HepG2 (cell line): Measurements from ENCODE around the gene TMEM74B. TPM values are rescaled to one million over a fixed set of nuclear protein-coding genes. Genes with fewer than 3 reads are reported as not detected.

Source experiments
- NCOA2 ChIP-seq: sonication (generic); formaldehyde crosslinking; IDR thresholded peaks from 2 replicates; pipeline ENCODE4 v1.8.0; 2022; ENCODE audit warnings: inconsistent platforms
- SMYD3 ChIP-seq: sonication (generic); formaldehyde crosslinking; IDR thresholded peaks from 2 replicates; pipeline ENCODE4 v1.8.1; 2023; ENCODE audit warnings: mild to moderate bottlenecking, missing genetic modification reagents
- ZNF224 ChIP-seq: sonication (generic); formaldehyde crosslinking; IDR thresholded peaks from 2 replicates; pipeline ENCODE4 v1.5.0; 2020; ENCODE audit warnings: mild to moderate bottlenecking, missing genetic modification reagents
- ZNF34 ChIP-seq: sonication (generic); formaldehyde crosslinking; IDR thresholded peaks from 2 replicates; pipeline ENCODE4 v1.4.0; 2020; ENCODE audit warnings: mild to moderate bottlenecking, missing genetic modification reagents, borderline replicate concordance
- ZNF546 ChIP-seq: sonication (generic); formaldehyde crosslinking; conservative IDR thresholded peaks from 2 replicates; pipeline ENCODE4 v1.8.1; 2023; ENCODE audit warnings: mild to moderate bottlenecking, missing genetic modification reagents
- ZNF577 ChIP-seq: sonication (generic); formaldehyde crosslinking; IDR thresholded peaks from 2 replicates; pipeline ENCODE4 v1.4.0; 2020; ENCODE audit warnings: mild to moderate bottlenecking, low read depth, missing genetic modification reagents, borderline replicate concordance
- ZSCAN9 ChIP-seq: IDR thresholded peaks from 2 replicates; pipeline ENCODE4 v1.6.1; 2016; ENCODE audit warnings: borderline replicate concordance
- polyA plus RNA-seq, 8 experiments: library from polyadenylated mRNA; depleted of rRNA in 3 of 8; stranded (reverse) in 7 of 8; unstranded in 1 of 8; fragments of >200 nt; fragmentation: Illumina TruSeq in 4 of 8; extraction: Trizol in 4 of 8; gene quantifications; 2 replicates each; pipeline versions ENCODE4 v1.2.1 to v1.2.3, GENCODE V29; 2011 to 2016; ENCODE audit warnings: low read depth in 4 of 8, missing spikeins in 1 of 8, mixed read lengths in 1 of 8; ENCODE audit not compliant: insufficient read depth in 1 of 8
- total RNA-seq, 5 experiments: library from RNA; depleted of rRNA; stranded (reverse); fragments of >200 nt; fragmentation: Illumina TruSeq; extraction: Trizol; gene quantifications; 2 replicates each; pipeline ENCODE4 v1.2.3, GENCODE V29; 2016; ENCODE audit warnings: low read depth in 1 of 5
- TF ChIP-seq, protein P1 (sequence below): sonication (generic); formaldehyde crosslinking; IDR thresholded peaks from 2 replicates; pipeline ENCODE4 v1.4.0; 2020; ENCODE audit warnings: mild to moderate bottlenecking, missing genetic modification reagents
- TF ChIP-seq, protein P2 (sequence below): IDR thresholded peaks from 2 replicates; pipeline ENCODE4 v1.6.1; 2012; ENCODE audit warnings: inconsistent platforms
- TF ChIP-seq, protein P3 (sequence below): sonication (generic); formaldehyde crosslinking; IDR thresholded peaks from 2 replicates; pipeline ENCODE4 v1.4.0; 2020; ENCODE audit warnings: missing genetic modification reagents
- TF ChIP-seq, protein P4 (sequence below): sonication (generic); formaldehyde crosslinking; IDR thresholded peaks from 2 replicates; pipeline ENCODE4 v1.4.0; 2020; ENCODE audit warnings: missing genetic modification reagents, low read depth, mild to moderate bottlenecking, borderline replicate concordance
- TF ChIP-seq, protein P5 (sequence below): IDR thresholded peaks from 2 replicates; pipeline ENCODE4 v1.6.1; 2016; ENCODE audit warnings: missing compliant biosample characterization, missing genetic modification reagents, borderline replicate concordance
- TF ChIP-seq, protein P6 (sequence below): sonication (generic); formaldehyde crosslinking; IDR thresholded peaks from 2 replicates; pipeline ENCODE4 v1.9.0; 2022; ENCODE audit warnings: missing genetic modification reagents, mild to moderate bottlenecking, borderline replicate concordance
- TF ChIP-seq, protein P7 (sequence below): sonication (generic); formaldehyde crosslinking; IDR thresholded peaks from 2 replicates; pipeline ENCODE4 v1.4.0; 2020; ENCODE audit warnings: missing genetic modification reagents, borderline replicate concordance

TMEM74B gene
- total and polyA plus RNA-seq, 2 of the 13 experiments (the other 11 are each of a cell fraction or from before 2014, with no cell fraction given), result 4.7 to 18.4 TPM

DNA sequence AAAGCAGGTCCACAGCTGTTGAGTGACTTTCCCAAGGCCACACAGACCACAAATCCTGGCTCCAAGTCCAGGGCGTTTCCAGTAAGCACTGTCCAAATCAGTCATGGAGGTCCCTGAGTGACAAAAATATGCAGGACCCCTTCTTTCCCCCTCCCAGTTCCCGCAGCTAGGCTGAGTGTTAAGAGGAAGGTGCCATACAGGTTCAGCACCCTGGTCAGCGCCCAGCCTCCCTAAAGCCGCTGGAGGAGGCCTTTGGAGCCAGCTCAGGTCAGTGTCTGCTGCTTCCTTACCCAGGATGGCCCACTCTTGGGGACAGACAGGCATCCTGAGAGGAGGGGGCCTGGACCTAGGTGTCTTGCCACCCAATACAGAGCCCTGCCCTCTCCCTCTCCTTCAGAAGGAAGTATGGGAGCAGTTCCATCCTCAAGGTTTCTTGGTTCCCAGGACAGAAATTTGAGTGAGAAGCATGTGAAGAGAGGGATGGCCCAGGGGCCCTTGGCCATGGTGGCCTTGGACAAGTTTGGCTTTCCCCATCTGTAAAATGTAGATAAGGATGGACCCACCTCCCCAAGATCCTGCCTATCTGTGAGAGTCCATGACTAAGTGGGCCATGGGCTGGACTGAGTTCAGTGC lies 13.2 kb downstream of the TMEM74B start (continued):
- TF ChIP-seq, protein P1, sequence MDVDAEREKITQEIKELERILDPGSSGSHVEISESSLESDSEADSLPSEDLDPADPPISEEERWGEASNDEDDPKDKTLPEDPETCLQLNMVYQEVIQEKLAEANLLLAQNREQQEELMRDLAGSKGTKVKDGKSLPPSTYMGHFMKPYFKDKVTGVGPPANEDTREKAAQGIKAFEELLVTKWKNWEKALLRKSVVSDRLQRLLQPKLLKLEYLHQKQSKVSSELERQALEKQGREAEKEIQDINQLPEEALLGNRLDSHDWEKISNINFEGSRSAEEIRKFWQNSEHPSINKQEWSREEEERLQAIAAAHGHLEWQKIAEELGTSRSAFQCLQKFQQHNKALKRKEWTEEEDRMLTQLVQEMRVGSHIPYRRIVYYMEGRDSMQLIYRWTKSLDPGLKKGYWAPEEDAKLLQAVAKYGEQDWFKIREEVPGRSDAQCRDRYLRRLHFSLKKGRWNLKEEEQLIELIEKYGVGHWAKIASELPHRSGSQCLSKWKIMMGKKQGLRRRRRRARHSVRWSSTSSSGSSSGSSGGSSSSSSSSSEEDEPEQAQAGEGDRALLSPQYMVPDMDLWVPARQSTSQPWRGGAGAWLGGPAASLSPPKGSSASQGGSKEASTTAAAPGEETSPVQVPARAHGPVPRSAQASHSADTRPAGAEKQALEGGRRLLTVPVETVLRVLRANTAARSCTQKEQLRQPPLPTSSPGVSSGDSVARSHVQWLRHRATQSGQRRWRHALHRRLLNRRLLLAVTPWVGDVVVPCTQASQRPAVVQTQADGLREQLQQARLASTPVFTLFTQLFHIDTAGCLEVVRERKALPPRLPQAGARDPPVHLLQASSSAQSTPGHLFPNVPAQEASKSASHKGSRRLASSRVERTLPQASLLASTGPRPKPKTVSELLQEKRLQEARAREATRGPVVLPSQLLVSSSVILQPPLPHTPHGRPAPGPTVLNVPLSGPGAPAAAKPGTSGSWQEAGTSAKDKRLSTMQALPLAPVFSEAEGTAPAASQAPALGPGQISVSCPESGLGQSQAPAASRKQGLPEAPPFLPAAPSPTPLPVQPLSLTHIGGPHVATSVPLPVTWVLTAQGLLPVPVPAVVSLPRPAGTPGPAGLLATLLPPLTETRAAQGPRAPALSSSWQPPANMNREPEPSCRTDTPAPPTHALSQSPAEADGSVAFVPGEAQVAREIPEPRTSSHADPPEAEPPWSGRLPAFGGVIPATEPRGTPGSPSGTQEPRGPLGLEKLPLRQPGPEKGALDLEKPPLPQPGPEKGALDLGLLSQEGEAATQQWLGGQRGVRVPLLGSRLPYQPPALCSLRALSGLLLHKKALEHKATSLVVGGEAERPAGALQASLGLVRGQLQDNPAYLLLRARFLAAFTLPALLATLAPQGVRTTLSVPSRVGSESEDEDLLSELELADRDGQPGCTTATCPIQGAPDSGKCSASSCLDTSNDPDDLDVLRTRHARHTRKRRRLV, result no peak
- TF ChIP-seq, protein P2, sequence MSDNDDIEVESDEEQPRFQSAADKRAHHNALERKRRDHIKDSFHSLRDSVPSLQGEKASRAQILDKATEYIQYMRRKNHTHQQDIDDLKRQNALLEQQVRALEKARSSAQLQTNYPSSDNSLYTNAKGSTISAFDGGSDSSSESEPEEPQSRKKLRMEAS, result no peak
- TF ChIP-seq ZNF34 (CRISPR knock-in tag), result no peak
- TF ChIP-seq, protein P3, sequence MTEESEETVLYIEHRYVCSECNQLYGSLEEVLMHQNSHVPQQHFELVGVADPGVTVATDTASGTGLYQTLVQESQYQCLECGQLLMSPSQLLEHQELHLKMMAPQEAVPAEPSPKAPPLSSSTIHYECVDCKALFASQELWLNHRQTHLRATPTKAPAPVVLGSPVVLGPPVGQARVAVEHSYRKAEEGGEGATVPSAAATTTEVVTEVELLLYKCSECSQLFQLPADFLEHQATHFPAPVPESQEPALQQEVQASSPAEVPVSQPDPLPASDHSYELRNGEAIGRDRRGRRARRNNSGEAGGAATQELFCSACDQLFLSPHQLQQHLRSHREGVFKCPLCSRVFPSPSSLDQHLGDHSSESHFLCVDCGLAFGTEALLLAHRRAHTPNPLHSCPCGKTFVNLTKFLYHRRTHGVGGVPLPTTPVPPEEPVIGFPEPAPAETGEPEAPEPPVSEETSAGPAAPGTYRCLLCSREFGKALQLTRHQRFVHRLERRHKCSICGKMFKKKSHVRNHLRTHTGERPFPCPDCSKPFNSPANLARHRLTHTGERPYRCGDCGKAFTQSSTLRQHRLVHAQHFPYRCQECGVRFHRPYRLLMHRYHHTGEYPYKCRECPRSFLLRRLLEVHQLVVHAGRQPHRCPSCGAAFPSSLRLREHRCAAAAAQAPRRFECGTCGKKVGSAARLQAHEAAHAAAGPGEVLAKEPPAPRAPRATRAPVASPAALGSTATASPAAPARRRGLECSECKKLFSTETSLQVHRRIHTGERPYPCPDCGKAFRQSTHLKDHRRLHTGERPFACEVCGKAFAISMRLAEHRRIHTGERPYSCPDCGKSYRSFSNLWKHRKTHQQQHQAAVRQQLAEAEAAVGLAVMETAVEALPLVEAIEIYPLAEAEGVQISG (CRISPR knock-in tag), result peak; percentile 75
- peak; percentile 39; the same call in 1 of the 2 replicates for TF ChIP-seq ZNF224
- peak; percentile 78; the same call in 1 of the 2 replicates for TF ChIP-seq ZSCAN9 (CRISPR knock-in tag)
- TF ChIP-seq ZNF577, result no peak
- TF ChIP-seq SMYD3 (CRISPR knock-in tag), result no peak
- TF ChIP-seq, protein P4, sequence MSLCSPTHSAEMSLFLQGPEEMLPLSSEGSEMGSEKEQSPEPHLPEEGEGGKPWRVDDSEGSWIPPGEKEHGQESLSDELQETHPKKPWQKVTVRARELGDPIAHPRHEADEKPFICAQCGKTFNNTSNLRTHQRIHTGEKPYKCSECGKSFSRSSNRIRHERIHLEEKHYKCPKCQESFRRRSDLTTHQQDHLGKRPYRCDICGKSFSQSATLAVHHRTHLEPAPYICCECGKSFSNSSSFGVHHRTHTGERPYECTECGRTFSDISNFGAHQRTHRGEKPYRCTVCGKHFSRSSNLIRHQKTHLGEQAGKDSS (CRISPR knock-in tag), result 0 out of 2 replicates have a peak, but pooled peaks have one; percentile 34
- TF ChIP-seq ZNF546 (CRISPR knock-in tag), result 0 out of 2 replicates have a peak, but pooled peaks have one; percentile 84
- TF ChIP-seq, protein P5, sequence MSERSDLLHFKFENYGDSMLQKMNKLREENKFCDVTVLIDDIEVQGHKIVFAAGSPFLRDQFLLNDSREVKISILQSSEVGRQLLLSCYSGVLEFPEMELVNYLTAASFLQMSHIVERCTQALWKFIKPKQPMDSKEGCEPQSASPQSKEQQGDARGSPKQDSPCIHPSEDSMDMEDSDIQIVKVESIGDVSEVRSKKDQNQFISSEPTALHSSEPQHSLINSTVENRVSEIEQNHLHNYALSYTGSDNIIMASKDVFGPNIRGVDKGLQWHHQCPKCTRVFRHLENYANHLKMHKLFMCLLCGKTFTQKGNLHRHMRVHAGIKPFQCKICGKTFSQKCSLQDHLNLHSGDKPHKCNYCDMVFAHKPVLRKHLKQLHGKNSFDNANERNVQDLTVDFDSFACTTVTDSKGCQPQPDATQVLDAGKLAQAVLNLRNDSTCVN, result no peak
- TF ChIP-seq, protein P6, sequence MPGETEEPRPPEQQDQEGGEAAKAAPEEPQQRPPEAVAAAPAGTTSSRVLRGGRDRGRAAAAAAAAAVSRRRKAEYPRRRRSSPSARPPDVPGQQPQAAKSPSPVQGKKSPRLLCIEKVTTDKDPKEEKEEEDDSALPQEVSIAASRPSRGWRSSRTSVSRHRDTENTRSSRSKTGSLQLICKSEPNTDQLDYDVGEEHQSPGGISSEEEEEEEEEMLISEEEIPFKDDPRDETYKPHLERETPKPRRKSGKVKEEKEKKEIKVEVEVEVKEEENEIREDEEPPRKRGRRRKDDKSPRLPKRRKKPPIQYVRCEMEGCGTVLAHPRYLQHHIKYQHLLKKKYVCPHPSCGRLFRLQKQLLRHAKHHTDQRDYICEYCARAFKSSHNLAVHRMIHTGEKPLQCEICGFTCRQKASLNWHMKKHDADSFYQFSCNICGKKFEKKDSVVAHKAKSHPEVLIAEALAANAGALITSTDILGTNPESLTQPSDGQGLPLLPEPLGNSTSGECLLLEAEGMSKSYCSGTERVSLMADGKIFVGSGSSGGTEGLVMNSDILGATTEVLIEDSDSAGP, result 0 out of 2 replicates have a peak, but pooled peaks have one; percentile 30
- TF ChIP-seq NCOA2 (CRISPR knock-in tag), result 0 out of 2 replicates have a peak, but pooled peaks have one; percentile 51
- TF ChIP-seq, protein P7, sequence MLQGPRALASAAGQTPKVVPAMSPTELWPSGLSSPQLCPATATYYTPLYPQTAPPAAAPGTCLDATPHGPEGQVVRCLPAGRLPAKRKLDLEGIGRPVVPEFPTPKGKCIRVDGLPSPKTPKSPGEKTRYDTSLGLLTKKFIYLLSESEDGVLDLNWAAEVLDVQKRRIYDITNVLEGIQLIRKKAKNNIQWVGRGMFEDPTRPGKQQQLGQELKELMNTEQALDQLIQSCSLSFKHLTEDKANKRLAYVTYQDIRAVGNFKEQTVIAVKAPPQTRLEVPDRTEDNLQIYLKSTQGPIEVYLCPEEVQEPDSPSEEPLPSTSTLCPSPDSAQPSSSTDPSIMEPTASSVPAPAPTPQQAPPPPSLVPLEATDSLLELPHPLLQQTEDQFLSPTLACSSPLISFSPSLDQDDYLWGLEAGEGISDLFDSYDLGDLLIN (CRISPR knock-in tag), result peak; percentile 68; the same call in 1 of the 2 replicates
